ENCODE data around the gene GUK1.

The GUK1 gene

GRCh38 chr1:228190182-228190581, 50.1 kb downstream of the GUK1 start:
- H3K79me2 ChIP-seq (ENCODE audit: insufficient read depth, low read depth): no peaks in the 10 kb centered on the region
- H3K4me2 ChIP-seq: no peak overlapping the region
- no peak overlapping the region for H3K9ac ChIP-seq
- H4K20me1 ChIP-seq (ENCODE audit: insufficient read depth): no peaks in the 10 kb centered on the region
- no peak for TF ChIP-seq CTCF (conservative IDR thresholded peaks at IDR 0.05; ENCODE audit: low read depth, low read length)
- H3K4me1 ChIP-seq (ENCODE audit: low read depth, poor library complexity, severe bottlenecking): no peaks in the 10 kb centered on the region
- H3K27me3 ChIP-seq (ENCODE audit: insufficient read depth, low read depth): no peaks in the 10 kb centered on the region
- H3K36me3 ChIP-seq (ENCODE audit: insufficient read depth): no peaks in the 10 kb centered on the region
- no peak overlapping the region for H3K27ac ChIP-seq
- no peak overlapping the region for H3K4me3 ChIP-seq (IDR thresholded peaks at IDR 0.05; ENCODE audit: insufficient read depth, low read depth, low read length)
- no peak overlapping the region for H2AFZ ChIP-seq (ENCODE audit: low read depth)

- Histone ChIP-seq H3K4me3 (IDR thresholded peaks at IDR 0.05; ENCODE audit: insufficient read depth, low read depth, low read length) (no peak overlapping the region), H3K79me2 (ENCODE audit: insufficient read depth, low read depth) (no peaks in the 10 kb centered on the region)
- TF ChIP-seq CTCF (conservative IDR thresholded peaks at IDR 0.05; ENCODE audit: low read depth, low read length): no peak
These were observed 50.7 kb downstream of the GUK1 start for GRCh38 chr1:228190778-228191177.

GRCh38 chr1:228194436-228194835, 54.4 kb downstream of the GUK1 start:
- no peaks in the 10 kb centered on the region for H3K36me3 ChIP-seq (ENCODE audit: insufficient read depth)
- no peak for TF ChIP-seq CTCF (conservative IDR thresholded peaks at IDR 0.05; ENCODE audit: low read depth, low read length)
- no peaks in the 10 kb centered on the region for H3K79me2 ChIP-seq (ENCODE audit: insufficient read depth, low read depth)
- no peaks in the 10 kb centered on the region for H3K27me3 ChIP-seq (ENCODE audit: insufficient read depth, low read depth)
- no peak overlapping the region for H3K4me2 ChIP-seq
- no peak overlapping the region for H3K27ac ChIP-seq
- H2AFZ ChIP-seq (ENCODE audit: low read depth): no peak overlapping the region
- H4K20me1 ChIP-seq (ENCODE audit: insufficient read depth): no peaks in the 10 kb centered on the region
- H3K9ac ChIP-seq: no peak overlapping the region
- H3K4me1 ChIP-seq (ENCODE audit: low read depth, poor library complexity, severe bottlenecking): no peaks in the 10 kb centered on the region
- no peak overlapping the region for H3K4me3 ChIP-seq (IDR thresholded peaks at IDR 0.05; ENCODE audit: insufficient read depth, low read depth, low read length)

More at GRCh38 chr1:228190778-228191177, 50.7 kb downstream of the GUK1 start:
- H4K20me1 ChIP-seq (ENCODE audit: insufficient read depth): no peaks in the 10 kb centered on the region
- H2AFZ ChIP-seq (ENCODE audit: low read depth): no peak overlapping the region
- H3K9ac ChIP-seq: no peak overlapping the region
- no peak overlapping the region for H3K27ac ChIP-seq
- no peaks in the 10 kb centered on the region for H3K36me3 ChIP-seq (ENCODE audit: insufficient read depth)
- H3K27me3 ChIP-seq (ENCODE audit: insufficient read depth, low read depth): no peaks in the 10 kb centered on the region
- H3K4me2 ChIP-seq: no peak overlapping the region
- no peaks in the 10 kb centered on the region for H3K4me1 ChIP-seq (ENCODE audit: low read depth, poor library complexity, severe bottlenecking)

- H2AFZ ChIP-seq (ENCODE audit: low read depth): no peak overlapping the region
- no peaks in the 10 kb centered on the region for H3K4me1 ChIP-seq (ENCODE audit: low read depth, poor library complexity, severe bottlenecking)
These were observed 55.1 kb downstream of the GUK1 start for GRCh38 chr1:228194921-228195812.

More at GRCh38 chr1:228194921-228195812, 55.1 kb downstream of the GUK1 start:
- no peak overlapping the region for H3K9ac ChIP-seq
- TF ChIP-seq CTCF (conservative IDR thresholded peaks at IDR 0.05; ENCODE audit: low read depth, low read length): no peak
- no peaks in the 10 kb centered on the region for H3K27me3 ChIP-seq (ENCODE audit: insufficient read depth, low read depth)
- no peak overlapping the region for H3K4me2 ChIP-seq
- H3K4me3 ChIP-seq (IDR thresholded peaks at IDR 0.05; ENCODE audit: insufficient read depth, low read depth, low read length): no peak overlapping the region
- no peaks in the 10 kb centered on the region for H3K79me2 ChIP-seq (ENCODE audit: insufficient read depth, low read depth)
- H3K36me3 ChIP-seq (ENCODE audit: insufficient read depth): no peaks in the 10 kb centered on the region
- H4K20me1 ChIP-seq (ENCODE audit: insufficient read depth): no peaks in the 10 kb centered on the region
- no peak overlapping the region for H3K27ac ChIP-seq

Data from KMS-11 (cell line).